ENCODE data around the gene VTI1B.
"Not testable (repeated sequence)": the region's sequence is repeated elsewhere in the genome, so short reads cannot be mapped to it uniquely, and the experiment has no call there.

Gene VTI1B

GRCh38 chr14:67641902-67642749, 32.3 kb downstream of the VTI1B start:
- Histone ChIP-seq H3K4me3 (ENCODE audit: low read length) (no peak overlapping the region), H3K9ac (ENCODE audit: low read length) (no peak overlapping the region), H3K27ac (ENCODE audit: low read depth, low read length) (no peak overlapping the region), H3K27me3 (ENCODE audit: control insufficient read depth, insufficient read depth, low read length) (no peaks in the 10 kb centered on the region), H3K36me3 (ENCODE audit: control insufficient read depth, insufficient read depth, low read length) (no peaks in the 10 kb centered on the region), H3K4me1 (ENCODE audit: control insufficient read depth, insufficient read depth, low read length) (no peaks in the 10 kb centered on the region)

- Histone ChIP-seq H3K4me1 (ENCODE audit: control insufficient read depth, insufficient read depth, low read length) (no peaks in the 10 kb centered on the region), H3K9ac (ENCODE audit: low read length) (no peak overlapping the region), H3K36me3 (ENCODE audit: control insufficient read depth, insufficient read depth, low read length) (no peaks in the 10 kb centered on the region), H3K27ac (ENCODE audit: low read depth, low read length) (no peak overlapping the region), H3K27me3 (ENCODE audit: control insufficient read depth, insufficient read depth, low read length) (no peaks in the 10 kb centered on the region), H3K4me3 (ENCODE audit: low read length) (no peak overlapping the region)
Measured at GRCh38 chr14:67641480-67641879, 33.0 kb downstream of the VTI1B start.

GRCh38 chr14:67638642-67639041, 35.8 kb downstream of the VTI1B start:
- no peak overlapping the region for H3K9ac ChIP-seq (ENCODE audit: low read length)
- no peaks in the 10 kb centered on the region for H3K36me3 ChIP-seq (ENCODE audit: control insufficient read depth, insufficient read depth, low read length)
- H3K27ac ChIP-seq (ENCODE audit: low read depth, low read length): no peak overlapping the region
- no peaks in the 10 kb centered on the region for H3K4me1 ChIP-seq (ENCODE audit: control insufficient read depth, insufficient read depth, low read length)
- H3K4me3 ChIP-seq (ENCODE audit: low read length): no peak overlapping the region
- H3K27me3 ChIP-seq (ENCODE audit: control insufficient read depth, insufficient read depth, low read length): no peaks in the 10 kb centered on the region

- no peak overlapping the region for H3K9ac ChIP-seq (ENCODE audit: low read length)
- H3K27me3 ChIP-seq (ENCODE audit: control insufficient read depth, insufficient read depth, low read length): no peaks in the 10 kb centered on the region
- no peaks in the 10 kb centered on the region for H3K36me3 ChIP-seq (ENCODE audit: control insufficient read depth, insufficient read depth, low read length)
- no peak overlapping the region for H3K4me3 ChIP-seq (ENCODE audit: low read length)
- H3K4me1 ChIP-seq (ENCODE audit: control insufficient read depth, insufficient read depth, low read length): no peaks in the 10 kb centered on the region
- no peak overlapping the region for H3K27ac ChIP-seq (ENCODE audit: low read depth, low read length)
Measured at GRCh38 chr14:67636361-67636919, 38.0 kb downstream of the VTI1B start.

GRCh38 chr14:67633451-67634147, 40.8 kb downstream of the VTI1B start:
- Histone ChIP-seq H3K4me1 (ENCODE audit: control insufficient read depth, insufficient read depth, low read length) (no peaks in the 10 kb centered on the region), H3K9ac (ENCODE audit: low read length) (no peak overlapping the region), H3K36me3 (ENCODE audit: control insufficient read depth, insufficient read depth, low read length) (no peaks in the 10 kb centered on the region)

GRCh38 chr14:67630938-67631337, 43.5 kb downstream of the VTI1B start:
- Histone ChIP-seq H3K4me3 (ENCODE audit: low read length) (no peak overlapping the region), H3K27ac (ENCODE audit: low read depth, low read length) (no peak overlapping the region), H3K27me3 (ENCODE audit: control insufficient read depth, insufficient read depth, low read length) (no peaks in the 10 kb centered on the region), H3K9ac (ENCODE audit: low read length) (no peak overlapping the region), H3K36me3 (ENCODE audit: control insufficient read depth, insufficient read depth, low read length) (no peaks in the 10 kb centered on the region), H3K4me1 (ENCODE audit: control insufficient read depth, insufficient read depth, low read length) (no peaks in the 10 kb centered on the region)

More at GRCh38 chr14:67633451-67634147, 40.8 kb downstream of the VTI1B start:
- Histone ChIP-seq H3K27me3 (ENCODE audit: control insufficient read depth, insufficient read depth, low read length) (no peaks in the 10 kb centered on the region), H3K4me3 (ENCODE audit: low read length) (no peak overlapping the region), H3K27ac (ENCODE audit: low read depth, low read length) (no peak overlapping the region)

- Histone ChIP-seq H3K27me3 (ENCODE audit: control insufficient read depth, insufficient read depth, low read length) (no peaks in the 10 kb centered on the region), H3K36me3 (ENCODE audit: control insufficient read depth, insufficient read depth, low read length) (no peaks in the 10 kb centered on the region), H3K4me3 (ENCODE audit: low read length) (no peak overlapping the region), H3K9ac (ENCODE audit: low read length) (no peak overlapping the region), H3K27ac (ENCODE audit: low read depth, low read length) (no peak overlapping the region), H3K4me1 (ENCODE audit: control insufficient read depth, insufficient read depth, low read length) (no peaks in the 10 kb centered on the region)
Measured at GRCh38 chr14:67630186-67630585, 44.2 kb downstream of the VTI1B start.

- no peaks in the 10 kb centered on the region for H3K36me3 ChIP-seq (ENCODE audit: control insufficient read depth, insufficient read depth, low read length)
- no peak overlapping the region for H3K9ac ChIP-seq (ENCODE audit: low read length)
- no peaks in the 10 kb centered on the region for H3K27me3 ChIP-seq (ENCODE audit: control insufficient read depth, insufficient read depth, low read length)
- no peak overlapping the region for H3K4me3 ChIP-seq (ENCODE audit: low read length)
- peaks cover 2% of the 10 kb centered on the region for H3K4me1 ChIP-seq (ENCODE audit: control insufficient read depth, insufficient read depth, low read length)
- H3K27ac ChIP-seq (ENCODE audit: low read depth, low read length): no peak overlapping the region
Measured at GRCh38 chr14:67627519-67627918, 46.9 kb downstream of the VTI1B start.

- H3K4me3 ChIP-seq (ENCODE audit: low read length); H3K4me1 ChIP-seq (ENCODE audit: control insufficient read depth, insufficient read depth, low read length); H3K27me3 ChIP-seq (ENCODE audit: control insufficient read depth, insufficient read depth, low read length); H3K27ac ChIP-seq (ENCODE audit: low read depth, low read length); H3K36me3 ChIP-seq (ENCODE audit: control insufficient read depth, insufficient read depth, low read length); H3K9ac ChIP-seq (ENCODE audit: low read length): not testable (repeated sequence)
Measured at GRCh38 chr14:67626131-67626530, 48.3 kb downstream of the VTI1B start.

- no peaks in the 10 kb centered on the region for H3K27me3 ChIP-seq (ENCODE audit: control insufficient read depth, insufficient read depth, low read length)
- no peak overlapping the region for H3K9ac ChIP-seq (ENCODE audit: low read length)
- peaks cover 9% of the 10 kb centered on the region for H3K4me1 ChIP-seq (ENCODE audit: control insufficient read depth, insufficient read depth, low read length)
- H3K27ac ChIP-seq (ENCODE audit: low read depth, low read length): no peak overlapping the region
- no peak overlapping the region for H3K4me3 ChIP-seq (ENCODE audit: low read length)
- H3K36me3 ChIP-seq (ENCODE audit: control insufficient read depth, insufficient read depth, low read length): no peaks in the 10 kb centered on the region
Measured at GRCh38 chr14:67623114-67623513, 51.3 kb downstream of the VTI1B start.

GRCh38 chr14:67622675-67623074, 51.8 kb downstream of the VTI1B start:
- Histone ChIP-seq H3K9ac (ENCODE audit: low read length) (no peak overlapping the region), H3K27ac (ENCODE audit: low read depth, low read length) (peak overlapping the region; percentile 40), H3K36me3 (ENCODE audit: control insufficient read depth, insufficient read depth, low read length) (no peaks in the 10 kb centered on the region), H3K27me3 (ENCODE audit: control insufficient read depth, insufficient read depth, low read length) (no peaks in the 10 kb centered on the region), H3K4me3 (ENCODE audit: low read length) (no peak overlapping the region), H3K4me1 (ENCODE audit: control insufficient read depth, insufficient read depth, low read length) (peaks cover 9% of the 10 kb centered on the region)

- Histone ChIP-seq H3K27ac (ENCODE audit: low read depth, low read length) (peak overlapping the region; percentile 54), H3K4me3 (ENCODE audit: low read length) (peak overlapping the region; percentile 79), H3K36me3 (ENCODE audit: control insufficient read depth, insufficient read depth, low read length) (no peaks in the 10 kb centered on the region), H3K27me3 (ENCODE audit: control insufficient read depth, insufficient read depth, low read length) (no peaks in the 10 kb centered on the region), H3K4me1 (ENCODE audit: control insufficient read depth, insufficient read depth, low read length) (peaks cover 9% of the 10 kb centered on the region), H3K9ac (ENCODE audit: low read length) (no peak overlapping the region)
Measured at GRCh38 chr14:67620217-67620785, 54.1 kb downstream of the VTI1B start.

All from rectal smooth muscle tissue (tissue), 1 donor.